GM12878 (cell line): Measurements from ENCODE around the gene MBTPS2.

Experiments used
- IKZF2 ChIP-seq, 2 experiments: fragments of 450-650 bp; IDR thresholded peaks; 2 replicates each; pipeline ENCODE4 v1.6.1; 2017; ENCODE audit warnings: mild to moderate bottlenecking in 2 of 2, moderate library complexity in 2 of 2
- JUND ChIP-seq: IDR thresholded peaks from 2 replicates; pipeline ENCODE4 v1.6.1; 2012; ENCODE audit warnings: low read depth, mild to moderate bottlenecking, low read length, improper control_type of control experiment, moderate library complexity
- MEF2A ChIP-seq: IDR thresholded peaks from 2 replicates; pipeline ENCODE4 v1.6.1; 2011; ENCODE audit warnings: low read depth, mild to moderate bottlenecking, low read length, moderate library complexity; ENCODE audit not compliant: insufficient read depth
- NBN ChIP-seq: fragments of 450-650 bp; IDR thresholded peaks from 2 replicates; pipeline ENCODE4 v1.6.1; 2016
- POU2F2 ChIP-seq: IDR thresholded peaks from 3 replicates; pipeline ENCODE4 v1.6.1; 2011; ENCODE audit warnings: low read depth, mild to moderate bottlenecking, low read length, borderline replicate concordance
- RCOR1 ChIP-seq: conservative IDR thresholded peaks from 2 replicates; pipeline ENCODE4 v1.6.1; 2012; ENCODE audit warnings: low read depth, low read length, improper control_type of control experiment
- SMAD1 ChIP-seq: fragments of 450-650 bp; IDR thresholded peaks from 2 replicates; pipeline ENCODE4 v1.6.1; 2018; ENCODE audit warnings: mild to moderate bottlenecking, low read depth; ENCODE audit not compliant: partially characterized antibody
- ZBTB40 ChIP-seq: fragments of 450-650 bp; IDR thresholded peaks from 2 replicates; pipeline ENCODE4 v1.6.1; 2016; ENCODE audit warnings: mild to moderate bottlenecking, moderate library complexity, borderline replicate concordance
- TF ChIP-seq, protein P1 (sequence below): fragments of 450-650 bp; formaldehyde crosslinking; IDR thresholded peaks from 2 replicates; pipeline ENCODE4 v1.4.0; 2020; ENCODE audit warnings: mild to moderate bottlenecking, moderate library complexity
- TF ChIP-seq, protein P2 (sequence below), 3 experiments: IDR thresholded peaks in 2 of 3; conservative IDR thresholded peaks in 1 of 3; 2 replicates each; pipeline ENCODE4 v1.5.1; 2011; ENCODE audit warnings: low read depth in 3 of 3, low read length in 3 of 3, mild to moderate bottlenecking in 3 of 3, control low read depth in 2 of 3, moderate library complexity in 2 of 3, inconsistent platforms in 1 of 3, mixed read lengths in 1 of 3; ENCODE audit not compliant: control insufficient read depth in 2 of 3, insufficient read depth in 1 of 3; ENCODE audit errors: extremely low read depth in 1 of 3
- TF ChIP-seq, protein P3 (sequence below): IDR thresholded peaks from 2 replicates; pipeline ENCODE4 v1.6.1; 2012; ENCODE audit warnings: low read length, inconsistent platforms

GRCh38 chrX:21870494-21870893 is 31.1 kb downstream of the MBTPS2 start:
- TF ChIP-seq, protein P1, sequence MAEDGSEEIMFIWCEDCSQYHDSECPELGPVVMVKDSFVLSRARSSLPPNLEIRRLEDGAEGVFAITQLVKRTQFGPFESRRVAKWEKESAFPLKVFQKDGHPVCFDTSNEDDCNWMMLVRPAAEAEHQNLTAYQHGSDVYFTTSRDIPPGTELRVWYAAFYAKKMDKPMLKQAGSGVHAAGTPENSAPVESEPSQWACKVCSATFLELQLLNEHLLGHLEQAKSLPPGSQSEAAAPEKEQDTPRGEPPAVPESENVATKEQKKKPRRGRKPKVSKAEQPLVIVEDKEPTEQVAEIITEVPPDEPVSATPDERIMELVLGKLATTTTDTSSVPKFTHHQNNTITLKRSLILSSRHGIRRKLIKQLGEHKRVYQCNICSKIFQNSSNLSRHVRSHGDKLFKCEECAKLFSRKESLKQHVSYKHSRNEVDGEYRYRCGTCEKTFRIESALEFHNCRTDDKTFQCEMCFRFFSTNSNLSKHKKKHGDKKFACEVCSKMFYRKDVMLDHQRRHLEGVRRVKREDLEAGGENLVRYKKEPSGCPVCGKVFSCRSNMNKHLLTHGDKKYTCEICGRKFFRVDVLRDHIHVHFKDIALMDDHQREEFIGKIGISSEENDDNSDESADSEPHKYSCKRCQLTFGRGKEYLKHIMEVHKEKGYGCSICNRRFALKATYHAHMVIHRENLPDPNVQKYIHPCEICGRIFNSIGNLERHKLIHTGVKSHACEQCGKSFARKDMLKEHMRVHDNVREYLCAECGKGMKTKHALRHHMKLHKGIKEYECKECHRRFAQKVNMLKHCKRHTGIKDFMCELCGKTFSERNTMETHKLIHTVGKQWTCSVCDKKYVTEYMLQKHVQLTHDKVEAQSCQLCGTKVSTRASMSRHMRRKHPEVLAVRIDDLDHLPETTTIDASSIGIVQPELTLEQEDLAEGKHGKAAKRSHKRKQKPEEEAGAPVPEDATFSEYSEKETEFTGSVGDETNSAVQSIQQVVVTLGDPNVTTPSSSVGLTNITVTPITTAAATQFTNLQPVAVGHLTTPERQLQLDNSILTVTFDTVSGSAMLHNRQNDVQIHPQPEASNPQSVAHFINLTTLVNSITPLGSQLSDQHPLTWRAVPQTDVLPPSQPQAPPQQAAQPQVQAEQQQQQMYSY: no peak
- no peak for TF ChIP-seq POU2F2
- no peak for TF ChIP-seq MEF2A
- TF ChIP-seq, protein P2, sequence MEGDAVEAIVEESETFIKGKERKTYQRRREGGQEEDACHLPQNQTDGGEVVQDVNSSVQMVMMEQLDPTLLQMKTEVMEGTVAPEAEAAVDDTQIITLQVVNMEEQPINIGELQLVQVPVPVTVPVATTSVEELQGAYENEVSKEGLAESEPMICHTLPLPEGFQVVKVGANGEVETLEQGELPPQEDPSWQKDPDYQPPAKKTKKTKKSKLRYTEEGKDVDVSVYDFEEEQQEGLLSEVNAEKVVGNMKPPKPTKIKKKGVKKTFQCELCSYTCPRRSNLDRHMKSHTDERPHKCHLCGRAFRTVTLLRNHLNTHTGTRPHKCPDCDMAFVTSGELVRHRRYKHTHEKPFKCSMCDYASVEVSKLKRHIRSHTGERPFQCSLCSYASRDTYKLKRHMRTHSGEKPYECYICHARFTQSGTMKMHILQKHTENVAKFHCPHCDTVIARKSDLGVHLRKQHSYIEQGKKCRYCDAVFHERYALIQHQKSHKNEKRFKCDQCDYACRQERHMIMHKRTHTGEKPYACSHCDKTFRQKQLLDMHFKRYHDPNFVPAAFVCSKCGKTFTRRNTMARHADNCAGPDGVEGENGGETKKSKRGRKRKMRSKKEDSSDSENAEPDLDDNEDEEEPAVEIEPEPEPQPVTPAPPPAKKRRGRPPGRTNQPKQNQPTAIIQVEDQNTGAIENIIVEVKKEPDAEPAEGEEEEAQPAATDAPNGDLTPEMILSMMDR (IDR thresholded peaks at IDR 0.05 in 2 of 3, conservative IDR thresholded peaks at IDR 0.05 in 1 of 3; ENCODE audit: control insufficient read depth in 2 of 3, extremely low read depth in 1 of 3, insufficient read depth in 1 of 3, low read depth in 3 of 3, low read length in 3 of 3): no peak
- no peak for TF ChIP-seq JUND
- no peak for TF ChIP-seq NBN
- no peak for TF ChIP-seq ZBTB40
- TF ChIP-seq SMAD1: no peak
- no peak for TF ChIP-seq IKZF2 (IDR thresholded peaks at IDR 0.05)
- TF ChIP-seq, protein P3, sequence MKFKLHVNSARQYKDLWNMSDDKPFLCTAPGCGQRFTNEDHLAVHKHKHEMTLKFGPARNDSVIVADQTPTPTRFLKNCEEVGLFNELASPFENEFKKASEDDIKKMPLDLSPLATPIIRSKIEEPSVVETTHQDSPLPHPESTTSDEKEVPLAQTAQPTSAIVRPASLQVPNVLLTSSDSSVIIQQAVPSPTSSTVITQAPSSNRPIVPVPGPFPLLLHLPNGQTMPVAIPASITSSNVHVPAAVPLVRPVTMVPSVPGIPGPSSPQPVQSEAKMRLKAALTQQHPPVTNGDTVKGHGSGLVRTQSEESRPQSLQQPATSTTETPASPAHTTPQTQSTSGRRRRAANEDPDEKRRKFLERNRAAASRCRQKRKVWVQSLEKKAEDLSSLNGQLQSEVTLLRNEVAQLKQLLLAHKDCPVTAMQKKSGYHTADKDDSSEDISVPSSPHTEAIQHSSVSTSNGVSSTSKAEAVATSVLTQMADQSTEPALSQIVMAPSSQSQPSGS: no peak
- no peak for TF ChIP-seq RCOR1
